ENCODE measurements around the gene POU2AF3. TPM values are rescaled to one million over a fixed set of nuclear protein-coding genes. Genes with fewer than 3 reads are reported as not detected.

The POU2AF3 gene
- total RNA-seq, 1 donor from 2014 or later = not detected

- no peak for DNase-seq (ENCODE audit: low read depth in 2 of 2)
These were observed 29.7 kb downstream of the POU2AF3 start for GRCh38 chr11:111327908-111328624.

GRCh38 chr11:111329306-111330204, 31.2 kb downstream of the POU2AF3 start:
- no peak for DNase-seq (ENCODE audit: low read depth in 2 of 2)

GRCh38 chr11:111330234-111330893, 32.0 kb downstream of the POU2AF3 start:
- DNase-seq (ENCODE audit: low read depth in 2 of 2) = no peak

GRCh38 chr11:111331711-111332479, 33.5 kb downstream of the POU2AF3 start:
- no peak for DNase-seq (ENCODE audit: low read depth in 2 of 2)

GRCh38 chr11:111334532-111335502, 36.5 kb downstream of the POU2AF3 start:
- no peak for DNase-seq (ENCODE audit: low read depth in 2 of 2)

GRCh38 chr11:111335549-111335948, 37.2 kb downstream of the POU2AF3 start:
- DNase-seq (ENCODE audit: low read depth in 2 of 2) = no peak

- no peak for DNase-seq (ENCODE audit: low read depth in 2 of 2)
These were observed 37.7 kb downstream of the POU2AF3 start for GRCh38 chr11:111336062-111336461.

GRCh38 chr11:111336582-111337256, 38.4 kb downstream of the POU2AF3 start:
- DNase-seq (ENCODE audit: low read depth in 2 of 2) = no peak

- no peak for DNase-seq (ENCODE audit: low read depth in 2 of 2)
These were observed 41.5 kb downstream of the POU2AF3 start for GRCh38 chr11:111339758-111340388.

GRCh38 chr11:111342329-111342728, 44.0 kb downstream of the POU2AF3 start:
- DNase-seq (ENCODE audit: low read depth in 2 of 2) = no peak

- no peak for DNase-seq (ENCODE audit: low read depth in 2 of 2)
These were observed 45.7 kb downstream of the POU2AF3 start for GRCh38 chr11:111344032-111344431.

- no peak for DNase-seq (ENCODE audit: low read depth in 2 of 2)
These were observed 48.8 kb downstream of the POU2AF3 start for GRCh38 chr11:111347002-111347722.

- no peak for DNase-seq (ENCODE audit: low read depth in 2 of 2)
These were observed 49.4 kb downstream of the POU2AF3 start for GRCh38 chr11:111347723-111348115.

- DNase-seq (ENCODE audit: low read depth in 2 of 2) = no peak
These were observed 49.8 kb downstream of the POU2AF3 start for GRCh38 chr11:111348147-111348546.

GRCh38 chr11:111349191-111349695, 50.9 kb downstream of the POU2AF3 start:
- no peak for DNase-seq (ENCODE audit: low read depth in 2 of 2)

- DNase-seq (ENCODE audit: low read depth in 2 of 2) = no peak
These were observed 52.5 kb downstream of the POU2AF3 start for GRCh38 chr11:111350811-111351210.

GRCh38 chr11:111351374-111352055, 53.2 kb downstream of the POU2AF3 start:
- no peak for DNase-seq (ENCODE audit: low read depth in 2 of 2)

All from lung microvascular endothelial cell (primary cell).